GM23248 (cell line): ENCODE data around the gene CEP170.
"Not testable (repeated sequence)": the region's sequence is repeated elsewhere in the genome, so short reads cannot be mapped to it uniquely, and the experiment has no call there.

Experiments
- EZH2 ChIP-seq: fragments of 200-600 bp; sonication (generic); IDR thresholded peaks from 2 replicates; pipeline ENCODE4 v1.6.1; 2018; ENCODE audit warnings: antibody characterized with exemption, mild to moderate bottlenecking; ENCODE audit not compliant: insufficient read depth, poor library complexity, severe bottlenecking
- EZH2phosphoT487 ChIP-seq: fragments of 200-600 bp; sonication (generic); IDR thresholded peaks from 2 replicates; pipeline ENCODE4 v1.6.1; 2018; ENCODE audit warnings: antibody characterized with exemption, moderate library complexity, mild to moderate bottlenecking, low read depth; ENCODE audit not compliant: insufficient read depth

GRCh38 chr1:243105104-243105503 is 150.0 kb downstream of the CEP170 start:
- not testable (repeated sequence) for TF ChIP-seq EZH2phosphoT487, EZH2
